GM18508 (cell line): Measurements from ENCODE around the gene TUFT1.
"Not testable (repeated sequence)": the region's sequence is repeated elsewhere in the genome, so short reads cannot be mapped to it uniquely, and the experiment has no call there.

ENCODE experiments used
- ATAC-seq: cut with Tn5 transposase; IDR thresholded peaks from one replicate; pipeline ENCODE4 v1.9.1; 2021; ENCODE audit warnings: moderate number of reproducible peaks; ENCODE audit not compliant: insufficient read depth, unreplicated experiment

The TUFT1 gene

GRCh38 chr1:151574575-151575529 is 34.7 kb downstream of the TUFT1 start:
- no peak for ATAC-seq

GRCh38 chr1:151577173-151577572 is 37.1 kb downstream of the TUFT1 start:
- ATAC-seq: no peak

GRCh38 chr1:151578941-151579340 is 38.8 kb downstream of the TUFT1 start:
- no peak for ATAC-seq

- ATAC-seq: no peak
These were observed 39.5 kb downstream of the TUFT1 start for GRCh38 chr1:151579436-151580225.

- ATAC-seq: no peak
These were observed 41.3 kb downstream of the TUFT1 start for GRCh38 chr1:151581451-151581850.

- ATAC-seq: no peak
These were observed 41.8 kb downstream of the TUFT1 start for GRCh38 chr1:151581921-151582320.

GRCh38 chr1:151583796-151584195 is 43.7 kb downstream of the TUFT1 start:
- no peak for ATAC-seq

GRCh38 chr1:151584278-151584677 is 44.2 kb downstream of the TUFT1 start:
- ATAC-seq: no peak

- ATAC-seq: no peak
These were observed 44.7 kb downstream of the TUFT1 start for GRCh38 chr1:151584780-151585179.

GRCh38 chr1:151585622-151586021 is 45.5 kb downstream of the TUFT1 start:
- ATAC-seq: no peak

- ATAC-seq: no peak
These were observed 50.9 kb downstream of the TUFT1 start for GRCh38 chr1:151590961-151591360.

- ATAC-seq: no peak
These were observed 53.6 kb downstream of the TUFT1 start for GRCh38 chr1:151593730-151594129.

- ATAC-seq: no peak
These were observed 54.1 kb downstream of the TUFT1 start for GRCh38 chr1:151594143-151594625.

- ATAC-seq: no peak
These were observed 56.3 kb downstream of the TUFT1 start for GRCh38 chr1:151596166-151596953.

GRCh38 chr1:151602550-151602949 is 62.4 kb downstream of the TUFT1 start:
- ATAC-seq: not testable (repeated sequence)

GRCh38 chr1:151604291-151604690 is 64.2 kb downstream of the TUFT1 start:
- no peak for ATAC-seq

- no peak for ATAC-seq
These were observed 66.3 kb downstream of the TUFT1 start for GRCh38 chr1:151606384-151606783.

- no peak for ATAC-seq
These were observed 66.7 kb downstream of the TUFT1 start for GRCh38 chr1:151606857-151607256.

GRCh38 chr1:151610142-151610541 is 70.0 kb downstream of the TUFT1 start:
- no peak for ATAC-seq

GRCh38 chr1:151611288-151611790 is 71.2 kb downstream of the TUFT1 start:
- no peak for ATAC-seq
